ENCODE results near the gene SIL1. TPM values are rescaled to one million over a fixed set of nuclear protein-coding genes. Genes with fewer than 3 reads are reported as not detected.

The SIL1 gene
- polyA plus RNA-seq, 3 donors, result 25.4 to 35.1 (median 27.9) TPM

GRCh38 chr5:139241139-139241538 lies 43.0 kb upstream of the SIL1 start:
- peaks cover 0 to 2% (median 0%) of the 10 kb centered on the region in 3 donors for H3K27me3 Mint-ChIP-seq (ENCODE audit: low read depth in 3 of 3)
- Histone ChIP-seq H3K4me3 (replicated peaks in 1 of 3; ENCODE audit: low read depth in 2 of 3, low read length in 3 of 3) (no peak overlapping the region), H4K20me1 (ENCODE audit: insufficient read depth, low read length) (no peaks in the 10 kb centered on the region), H3K79me2 (ENCODE audit: insufficient read depth, low read length) (no peaks in the 10 kb centered on the region), H3K27me3 (ENCODE audit: control insufficient read depth in 2 of 2, insufficient read depth in 2 of 2, low read length in 2 of 2) (no peaks in the 10 kb centered on the region), H3K4me1 (ENCODE audit: control insufficient read depth in 1 of 2, insufficient read depth in 2 of 2, low read length in 2 of 2) (peaks cover 6 to 9% of the 10 kb centered on the region in 2 donors), H3K9ac (ENCODE audit: insufficient read depth, low read length, poor library complexity, severe bottlenecking) (no peak overlapping the region), H3K27ac (ENCODE audit: low read depth in 1 of 2, low read length in 2 of 2) (no peak overlapping the region), H3K4me2 (replicated peaks; ENCODE audit: extremely low read depth, low read length, poor library complexity, severe bottlenecking) (no peak overlapping the region), H2AFZ (ENCODE audit: insufficient read depth, low read depth, low read length, poor library complexity, severe bottlenecking) (no peak overlapping the region), H3K36me3 (replicated peaks in 1 of 2; ENCODE audit: control insufficient read depth in 1 of 2, insufficient read depth in 2 of 2, low read length in 2 of 2) (no peaks in the 10 kb centered on the region), H3K9me3 (replicated peaks in 1 of 2; ENCODE audit: control insufficient read depth in 1 of 2, insufficient read depth in 1 of 2, low read length in 2 of 2) (no peaks in the 10 kb centered on the region)
- H3K4me1 Mint-ChIP-seq, result peaks cover 7% of the 10 kb centered on the region
- no peak overlapping the region for H3K4me3 Mint-ChIP-seq
- peaks cover 0 to 3% of the 10 kb centered on the region in 2 donors for H3K36me3 Mint-ChIP-seq
- TF ChIP-seq CTCF (IDR thresholded peaks at IDR 0.05), result no peak
- no peak for DNase-seq
- no peak overlapping the region for H3K27ac Mint-ChIP-seq
- intact Hi-C loops (cut with micrococcal nuclease), result no loop called here
- no CpG with 5 or more reads among the region's 4 CpGs for WGBS (ENCODE audit: insufficient coverage)
- H3K9me3 Mint-ChIP-seq, result peaks cover 3 to 15% (median 9%) of the 10 kb centered on the region in 7 donors

- no peak overlapping the region for H2AFZ ChIP-seq (ENCODE audit: insufficient read depth, low read depth, low read length, poor library complexity, severe bottlenecking)
- H3K4me1 Mint-ChIP-seq, result no peaks in the 10 kb centered on the region
These were observed 38.3 kb upstream of the SIL1 start for GRCh38 chr5:139236479-139236878.

More at GRCh38 chr5:139236479-139236878, 38.3 kb upstream of the SIL1 start:
- TF ChIP-seq CTCF (IDR thresholded peaks at IDR 0.05), result no peak
- Histone ChIP-seq H3K27me3 (ENCODE audit: control insufficient read depth in 2 of 2, insufficient read depth in 2 of 2, low read length in 2 of 2) (no peaks in the 10 kb centered on the region), H3K9me3 (replicated peaks in 1 of 2; ENCODE audit: control insufficient read depth in 1 of 2, insufficient read depth in 1 of 2, low read length in 2 of 2) (no peaks in the 10 kb centered on the region), H3K4me1 (ENCODE audit: control insufficient read depth in 1 of 2, insufficient read depth in 2 of 2, low read length in 2 of 2) (no peaks in the 10 kb centered on the region), H3K9ac (ENCODE audit: insufficient read depth, low read length, poor library complexity, severe bottlenecking) (no peak overlapping the region), H3K27ac (ENCODE audit: low read depth in 1 of 2, low read length in 2 of 2) (no peak overlapping the region), H3K4me2 (replicated peaks; ENCODE audit: extremely low read depth, low read length, poor library complexity, severe bottlenecking) (no peak overlapping the region), H3K36me3 (replicated peaks in 1 of 2; ENCODE audit: control insufficient read depth in 1 of 2, insufficient read depth in 2 of 2, low read length in 2 of 2) (no peaks in the 10 kb centered on the region), H3K4me3 (replicated peaks in 1 of 3; ENCODE audit: low read depth in 2 of 3, low read length in 3 of 3) (no peak overlapping the region), H3K79me2 (ENCODE audit: insufficient read depth, low read length) (no peaks in the 10 kb centered on the region), H4K20me1 (ENCODE audit: insufficient read depth, low read length) (no peaks in the 10 kb centered on the region)
- no peak for DNase-seq
- Mint-ChIP-seq H3K36me3 (peaks cover 0 to 3% of the 10 kb centered on the region in 2 donors), H3K27me3 (ENCODE audit: low read depth in 3 of 3) (peaks cover 0 to 2% (median 1%) of the 10 kb centered on the region in 3 donors), H3K4me3 (no peak overlapping the region), H3K27ac (no peak overlapping the region), H3K9me3 (peaks cover 2 to 9% (median 4%) of the 10 kb centered on the region in 7 donors)
- intact Hi-C loops (cut with micrococcal nuclease), result no loop called here
- no CpG with 5 or more reads among the region's 1 CpG for WGBS (ENCODE audit: insufficient coverage)

Measured in CD14-positive monocyte (primary cell).